Measurements from ENCODE around the gene ANKRD44. TPM values are rescaled to one million over a fixed set of nuclear protein-coding genes. Genes with fewer than 3 reads are reported as not detected.

ANKRD44 gene
- total and polyA plus RNA-seq, 4 donors: 25.9 to 63.5 (median 31.5) TPM

DNA sequence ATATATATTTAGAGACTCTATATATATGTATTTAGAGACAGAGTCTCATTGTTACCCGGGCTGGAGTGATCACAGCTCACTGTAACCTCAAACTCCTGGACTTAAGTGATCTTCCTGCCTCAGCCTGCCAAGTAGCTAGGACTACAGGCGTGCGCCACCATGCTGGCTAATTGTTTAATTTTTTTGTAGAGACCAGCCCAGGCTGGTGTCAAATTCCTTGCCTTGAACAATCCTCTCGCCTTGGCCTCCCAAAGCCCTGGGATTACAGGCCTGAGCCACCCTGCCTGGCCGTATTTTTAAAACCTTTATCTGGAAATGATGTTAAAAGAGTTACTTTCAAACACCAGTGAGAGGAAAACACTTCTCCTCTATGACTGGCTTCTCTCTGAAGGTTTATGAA, 353.1 kb downstream of the ANKRD44 start:
- DNase-seq (ENCODE audit: low read depth in 4 of 6, low spot score in 6 of 6): no peak
- WGBS (ENCODE audit: insufficient coverage): no CpG with 5 or more reads among the region's 5 CpGs
- H3K4me1 ChIP-seq (ENCODE audit: control insufficient read depth, insufficient read depth, low read length): peaks cover 4% of the 10 kb centered on the region
- no peak overlapping the region for H3K4me3 ChIP-seq (ENCODE audit: low read depth, low read length)
- H3K9me3 ChIP-seq (ENCODE audit: control insufficient read depth, insufficient read depth, low read length): no peaks in the 10 kb centered on the region
- H3K27ac ChIP-seq (ENCODE audit: low read depth, low read length): no peak overlapping the region
- H3K27me3 ChIP-seq (ENCODE audit: control insufficient read depth, insufficient read depth, low read length): no peaks in the 10 kb centered on the region
- no peaks in the 10 kb centered on the region for H3K36me3 ChIP-seq (ENCODE audit: control insufficient read depth, insufficient read depth, low read length)

DNA sequence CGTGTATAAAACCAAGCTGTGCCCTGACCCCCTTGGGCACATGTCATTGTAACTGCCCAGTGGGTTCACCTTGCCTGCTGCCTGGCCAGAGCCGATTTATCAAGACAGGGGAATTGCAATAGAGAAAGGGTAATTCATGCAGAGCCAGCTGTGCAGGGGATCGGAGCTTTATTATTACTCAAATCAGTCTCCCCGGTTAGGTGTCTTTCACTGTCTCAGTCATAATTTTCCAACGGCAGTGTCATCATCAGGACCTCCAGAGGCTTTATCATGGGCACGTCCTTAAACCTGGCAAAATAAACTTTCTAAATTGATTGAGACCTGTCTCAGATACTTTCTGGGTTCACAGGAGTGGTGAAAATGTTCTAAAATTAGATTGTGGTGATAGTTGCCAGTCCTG, 354.5 kb downstream of the ANKRD44 start:
- H3K27ac ChIP-seq (ENCODE audit: low read depth, low read length): no peak overlapping the region
- H3K9me3 ChIP-seq (ENCODE audit: control insufficient read depth, insufficient read depth, low read length): no peaks in the 10 kb centered on the region
- 20% methylated on average over 3 of the region's 6 CpGs for WGBS (ENCODE audit: insufficient coverage)
- peaks cover 4% of the 10 kb centered on the region for H3K4me1 ChIP-seq (ENCODE audit: control insufficient read depth, insufficient read depth, low read length)
- no peak overlapping the region for H3K4me3 ChIP-seq (ENCODE audit: low read depth, low read length)
- DNase-seq (ENCODE audit: low read depth in 4 of 6, low spot score in 6 of 6): no peak
- H3K27me3 ChIP-seq (ENCODE audit: control insufficient read depth, insufficient read depth, low read length): no peaks in the 10 kb centered on the region
- no peaks in the 10 kb centered on the region for H3K36me3 ChIP-seq (ENCODE audit: control insufficient read depth, insufficient read depth, low read length)

DNA sequence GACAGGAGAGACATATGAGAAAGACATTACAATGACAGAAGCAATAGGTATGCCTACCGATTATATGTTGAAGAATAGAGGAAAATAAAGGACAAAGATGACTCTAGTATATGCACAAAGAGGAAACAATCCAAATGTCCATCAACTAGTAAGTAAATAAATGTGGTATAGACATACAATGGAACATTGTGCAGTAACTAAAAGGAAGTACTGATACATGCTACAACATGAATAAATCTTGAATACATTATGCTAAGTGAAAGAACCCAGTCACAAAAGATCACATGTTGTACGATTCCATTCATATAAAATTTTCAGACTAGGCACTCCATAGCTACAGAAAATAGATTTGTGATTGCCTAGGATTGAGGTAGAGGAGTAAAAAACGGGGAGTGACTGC, 355.5 kb downstream of the ANKRD44 start:
- Histone ChIP-seq H3K36me3 (ENCODE audit: control insufficient read depth, insufficient read depth, low read length) (no peaks in the 10 kb centered on the region), H3K9me3 (ENCODE audit: control insufficient read depth, insufficient read depth, low read length) (no peaks in the 10 kb centered on the region), H3K4me3 (ENCODE audit: low read depth, low read length) (no peak overlapping the region), H3K27me3 (ENCODE audit: control insufficient read depth, insufficient read depth, low read length) (no peaks in the 10 kb centered on the region), H3K27ac (ENCODE audit: low read depth, low read length) (no peak overlapping the region), H3K4me1 (ENCODE audit: control insufficient read depth, insufficient read depth, low read length) (peaks cover 4% of the 10 kb centered on the region)
- WGBS (ENCODE audit: insufficient coverage): no CpG with 5 or more reads among the region's 3 CpGs
- DNase-seq (ENCODE audit: low read depth in 4 of 6, low spot score in 6 of 6): no peak

DNA sequence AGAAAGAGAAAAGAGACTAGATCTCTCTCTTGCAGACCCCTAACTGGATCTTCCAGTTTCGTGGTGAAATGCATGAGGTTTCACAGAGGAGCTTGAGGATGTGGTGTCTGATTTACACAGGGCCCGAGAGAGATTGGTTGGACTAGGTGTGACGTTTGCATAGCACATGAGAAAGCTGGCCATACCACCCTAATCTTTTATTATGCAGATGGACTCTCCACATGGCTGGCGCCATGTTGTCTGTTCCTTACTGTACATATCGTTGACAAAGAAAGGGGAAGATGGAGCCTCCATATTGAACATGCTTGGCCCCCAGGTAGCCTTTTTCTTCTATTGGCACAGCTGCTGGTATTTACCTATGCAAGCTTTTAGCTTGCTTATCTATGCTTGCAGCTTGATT, 356.6 kb downstream of the ANKRD44 start:
- no peaks in the 10 kb centered on the region for H3K9me3 ChIP-seq (ENCODE audit: control insufficient read depth, insufficient read depth, low read length)
- WGBS (ENCODE audit: insufficient coverage): no CpG with 5 or more reads among the region's 5 CpGs
- no peaks in the 10 kb centered on the region for H3K27me3 ChIP-seq (ENCODE audit: control insufficient read depth, insufficient read depth, low read length)
- no peaks in the 10 kb centered on the region for H3K36me3 ChIP-seq (ENCODE audit: control insufficient read depth, insufficient read depth, low read length)
- no peak overlapping the region for H3K27ac ChIP-seq (ENCODE audit: low read depth, low read length)
- H3K4me3 ChIP-seq (ENCODE audit: low read depth, low read length): no peak overlapping the region
- peaks cover 4% of the 10 kb centered on the region for H3K4me1 ChIP-seq (ENCODE audit: control insufficient read depth, insufficient read depth, low read length)
- no peak for DNase-seq (ENCODE audit: low read depth in 4 of 6, low spot score in 6 of 6)

DNA sequence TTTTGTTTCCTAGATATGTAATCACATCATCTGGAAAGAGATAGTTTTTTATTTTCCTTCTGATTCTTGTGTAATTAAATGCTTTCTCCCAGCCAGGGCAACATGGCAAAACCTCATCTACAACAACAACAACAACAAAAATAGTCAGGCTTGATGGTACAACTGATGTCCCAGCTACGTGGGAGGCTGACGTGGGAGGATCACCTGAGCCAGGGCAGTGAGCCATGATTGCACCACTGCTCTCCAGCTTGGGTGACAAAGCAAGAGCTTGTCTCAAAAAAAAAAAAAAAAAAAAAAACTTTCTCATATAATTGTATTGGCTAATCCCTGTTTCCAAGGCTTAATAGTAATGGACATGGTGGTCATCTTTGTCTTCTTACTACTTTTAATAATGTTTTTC, 357.6 kb downstream of the ANKRD44 start:
- peaks cover 4% of the 10 kb centered on the region for H3K4me1 ChIP-seq (ENCODE audit: control insufficient read depth, insufficient read depth, low read length)
- H3K27ac ChIP-seq (ENCODE audit: low read depth, low read length): no peak overlapping the region
- H3K9me3 ChIP-seq (ENCODE audit: control insufficient read depth, insufficient read depth, low read length): no peaks in the 10 kb centered on the region
- H3K36me3 ChIP-seq (ENCODE audit: control insufficient read depth, insufficient read depth, low read length): no peaks in the 10 kb centered on the region
- H3K4me3 ChIP-seq (ENCODE audit: low read depth, low read length): no peak overlapping the region
- DNase-seq (ENCODE audit: low read depth in 4 of 6, low spot score in 6 of 6): no peak
- WGBS (ENCODE audit: insufficient coverage): 100% methylated on average over 2 of the region's 2 CpGs
- no peaks in the 10 kb centered on the region for H3K27me3 ChIP-seq (ENCODE audit: control insufficient read depth, insufficient read depth, low read length)

DNA sequence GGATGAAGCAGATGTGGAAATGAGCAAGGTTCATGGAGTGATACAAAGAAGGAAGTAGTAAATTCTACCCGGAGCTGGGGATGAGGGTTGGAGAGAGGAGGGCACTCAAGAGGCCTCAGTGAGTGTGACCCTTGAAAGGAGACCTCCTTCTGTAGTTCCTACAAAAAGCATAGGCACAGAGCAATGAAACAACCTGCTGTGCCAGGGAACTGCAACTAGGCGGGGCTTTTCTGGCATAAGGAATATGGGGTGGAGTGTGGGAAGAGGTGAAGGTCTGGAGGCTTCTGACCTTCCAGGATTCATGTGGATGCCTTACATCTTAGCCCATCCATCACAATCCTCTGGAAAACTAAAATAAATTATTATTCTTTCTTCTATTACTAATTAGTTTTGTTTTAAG, 358.6 kb downstream of the ANKRD44 start:
- H3K27me3 ChIP-seq (ENCODE audit: control insufficient read depth, insufficient read depth, low read length): no peaks in the 10 kb centered on the region
- no peaks in the 10 kb centered on the region for H3K4me1 ChIP-seq (ENCODE audit: control insufficient read depth, insufficient read depth, low read length)
- H3K4me3 ChIP-seq (ENCODE audit: low read depth, low read length): no peak overlapping the region
- whole genome bisulfite sequencing (ENCODE audit: insufficient coverage): 40% methylated on average over 1 of the region's 2 CpGs
- H3K27ac ChIP-seq (ENCODE audit: low read depth, low read length): no peak overlapping the region
- no peaks in the 10 kb centered on the region for H3K36me3 ChIP-seq (ENCODE audit: control insufficient read depth, insufficient read depth, low read length)
- H3K9me3 ChIP-seq (ENCODE audit: control insufficient read depth, insufficient read depth, low read length): no peaks in the 10 kb centered on the region
- DNase-seq (ENCODE audit: low read depth in 4 of 6, low spot score in 6 of 6): no peak

DNA sequence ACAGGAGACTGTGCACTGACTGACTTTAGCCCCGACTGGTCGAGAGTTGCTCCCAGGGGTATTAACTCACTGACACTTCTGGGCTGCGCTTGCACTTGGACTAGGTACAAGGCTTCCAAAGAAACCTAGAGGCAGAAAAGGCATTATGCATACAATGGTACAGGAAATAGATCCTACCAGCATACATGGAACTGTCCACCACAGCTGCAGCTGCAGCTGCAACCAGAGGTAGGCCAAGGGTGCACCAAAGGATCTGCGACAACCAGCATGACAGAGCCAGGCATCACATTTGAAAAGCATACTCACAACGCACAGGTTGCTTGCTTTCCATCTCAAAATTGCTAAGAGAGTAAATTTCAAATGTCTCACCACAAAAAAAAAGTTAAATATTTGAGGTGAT, 361.5 kb downstream of the ANKRD44 start:
- 80% methylated on average over 1 of the region's 5 CpGs for WGBS (ENCODE audit: insufficient coverage)

DNA sequence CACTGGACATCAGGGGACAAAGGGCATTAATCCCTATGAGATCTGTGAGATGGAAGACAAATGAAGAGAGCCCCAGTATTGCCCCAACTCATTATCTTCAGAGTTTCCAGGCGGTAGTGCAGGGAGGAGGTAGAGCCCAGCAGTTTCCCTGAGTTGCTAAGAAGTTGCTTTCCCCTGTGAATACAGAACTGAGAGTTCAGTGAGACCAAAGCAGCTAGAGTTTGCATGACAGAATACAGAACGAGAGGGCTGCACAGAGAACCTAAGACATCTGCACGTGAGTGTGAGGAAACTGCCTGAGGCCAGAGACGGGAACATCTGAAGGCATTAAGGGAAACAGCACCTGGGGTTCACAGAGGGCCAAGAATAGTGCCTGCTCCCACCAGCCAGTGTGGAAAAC, 366.0 kb downstream of the ANKRD44 start:
- no peak overlapping the region for H3K4me3 ChIP-seq (ENCODE audit: low read depth, low read length)
- no peak for DNase-seq (ENCODE audit: low read depth in 4 of 6, low spot score in 6 of 6)
- WGBS (ENCODE audit: insufficient coverage): 34% methylated on average over 3 of the region's 4 CpGs

More for the DNA sequence above, 361.5 kb downstream of the ANKRD44 start:
- DNase-seq (ENCODE audit: low read depth in 4 of 6, low spot score in 6 of 6): no peak
- H3K36me3 ChIP-seq (ENCODE audit: control insufficient read depth, insufficient read depth, low read length): no peaks in the 10 kb centered on the region
- H3K27me3 ChIP-seq (ENCODE audit: control insufficient read depth, insufficient read depth, low read length): no peaks in the 10 kb centered on the region
- H3K9me3 ChIP-seq (ENCODE audit: control insufficient read depth, insufficient read depth, low read length): no peaks in the 10 kb centered on the region
- H3K4me3 ChIP-seq (ENCODE audit: low read depth, low read length): no peak overlapping the region
- H3K27ac ChIP-seq (ENCODE audit: low read depth, low read length): no peak overlapping the region
- H3K4me1 ChIP-seq (ENCODE audit: control insufficient read depth, insufficient read depth, low read length): no peaks in the 10 kb centered on the region

DNA sequence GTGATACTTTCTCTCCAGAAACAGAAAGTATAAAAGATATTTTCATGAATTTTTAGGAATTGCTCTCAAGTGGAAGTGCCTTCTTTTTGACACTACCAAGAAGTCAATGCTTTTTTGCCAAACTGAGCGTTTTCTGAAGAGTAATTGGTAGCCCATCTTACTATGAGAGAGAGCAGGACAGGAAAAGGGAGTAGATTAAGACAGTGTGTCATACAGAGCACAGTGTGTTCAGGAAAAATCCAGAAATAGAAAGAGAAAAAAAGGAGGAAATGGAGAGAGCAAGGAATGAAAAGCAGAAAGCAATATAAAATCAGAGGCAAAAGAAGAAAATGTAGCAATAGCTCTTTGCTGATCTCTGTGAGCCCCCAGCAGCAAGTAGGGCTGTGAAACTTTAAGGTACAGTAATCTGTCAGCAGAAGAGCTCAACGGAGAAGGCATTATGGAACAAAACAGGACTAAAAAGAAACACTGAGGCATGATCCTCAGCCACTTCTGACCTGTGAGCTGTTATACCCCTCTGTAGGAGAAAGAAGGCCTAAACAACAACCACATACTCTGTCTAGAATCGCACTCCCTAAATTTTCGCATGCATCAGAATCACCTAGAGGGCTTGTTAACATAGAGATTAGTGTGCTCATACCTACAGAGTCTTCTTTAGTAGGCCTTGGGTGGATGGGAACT, 369.0 kb downstream of the ANKRD44 start:
- no peaks in the 10 kb centered on the region for H3K9me3 ChIP-seq (ENCODE audit: control insufficient read depth, insufficient read depth, low read length)
- WGBS (ENCODE audit: insufficient coverage): 100% methylated on average over 1 of the region's 4 CpGs
- no peaks in the 10 kb centered on the region for H3K36me3 ChIP-seq (ENCODE audit: control insufficient read depth, insufficient read depth, low read length)
- no peaks in the 10 kb centered on the region for H3K27me3 ChIP-seq (ENCODE audit: control insufficient read depth, insufficient read depth, low read length)
- H3K27ac ChIP-seq (ENCODE audit: low read depth, low read length): no peak overlapping the region
- no peak overlapping the region for H3K4me3 ChIP-seq (ENCODE audit: low read depth, low read length)
- DNase-seq (ENCODE audit: low read depth in 4 of 6, low spot score in 6 of 6): no peak
- H3K4me1 ChIP-seq (ENCODE audit: control insufficient read depth, insufficient read depth, low read length): no peaks in the 10 kb centered on the region

More for the DNA sequence above, 366.0 kb downstream of the ANKRD44 start:
- Histone ChIP-seq H3K27ac (ENCODE audit: low read depth, low read length) (no peak overlapping the region), H3K9me3 (ENCODE audit: control insufficient read depth, insufficient read depth, low read length) (no peaks in the 10 kb centered on the region), H3K27me3 (ENCODE audit: control insufficient read depth, insufficient read depth, low read length) (no peaks in the 10 kb centered on the region), H3K4me1 (ENCODE audit: control insufficient read depth, insufficient read depth, low read length) (no peaks in the 10 kb centered on the region), H3K36me3 (ENCODE audit: control insufficient read depth, insufficient read depth, low read length) (no peaks in the 10 kb centered on the region)

DNA sequence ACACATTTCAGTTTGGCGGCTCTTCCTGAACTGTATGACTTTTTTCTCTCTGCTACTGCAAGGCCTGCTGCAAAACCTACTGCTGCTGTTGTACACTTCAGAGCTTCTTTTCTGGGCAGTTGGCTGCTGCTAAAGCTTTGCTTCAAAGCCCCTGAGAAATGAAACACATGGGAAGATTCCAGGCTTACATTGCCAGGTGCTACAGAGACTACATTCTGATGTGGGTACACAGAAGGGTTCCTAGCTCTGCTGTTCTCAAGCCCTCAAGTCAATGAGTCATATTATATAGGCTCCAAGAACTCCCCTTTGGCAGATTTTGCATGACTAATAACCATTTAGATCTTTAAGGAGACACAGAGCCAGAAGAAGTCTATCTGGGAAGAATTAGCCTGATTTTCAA, 371.2 kb downstream of the ANKRD44 start:
- Histone ChIP-seq H3K4me3 (ENCODE audit: low read depth, low read length) (no peak overlapping the region), H3K27me3 (ENCODE audit: control insufficient read depth, insufficient read depth, low read length) (no peaks in the 10 kb centered on the region), H3K27ac (ENCODE audit: low read depth, low read length) (no peak overlapping the region), H3K36me3 (ENCODE audit: control insufficient read depth, insufficient read depth, low read length) (no peaks in the 10 kb centered on the region), H3K4me1 (ENCODE audit: control insufficient read depth, insufficient read depth, low read length) (no peaks in the 10 kb centered on the region), H3K9me3 (ENCODE audit: control insufficient read depth, insufficient read depth, low read length) (no peaks in the 10 kb centered on the region)
- DNase-seq (ENCODE audit: low read depth in 4 of 6, low spot score in 6 of 6): no peak
- 91% methylated on average over 1 of the region's 1 CpG for WGBS (ENCODE audit: insufficient coverage)

Measured in spinal cord (tissue), 10 donors.